ENCODE measurements around the gene PJVK. TPM values are rescaled to one million over a fixed set of nuclear protein-coding genes. Genes with fewer than 3 reads are reported as not detected.

The PJVK gene
- 1.1 to 1.6 TPM (median 1.4 TPM) in 5 replicates for total RNA-seq (2022; extraction: Qiagen RNA extraction)

GRCh38 chr2:178450774-178451525, at the start of gene PJVK, which contains the start of gene PRKRA:
TSS of gene PJVK (plus strand) at chr2:178451378. CDS start at chr2:178453410, 2,032 bp downstream.
TSS of gene PRKRA (minus strand) at chr2:178451175. CDS start at chr2:178451030, 145 bp downstream.

GRCh38 chr2:178478439-178479274, 27.5 kb downstream of the PJVK start, which contains the start of gene FKBP7:
TSS of gene FKBP7 (minus strand) at chr2:178478600. CDS start at chr2:178478499, 101 bp downstream.

GRCh38 chr2:178480227-178481181, 29.3 kb downstream of the PJVK start, which contains the start of gene PLEKHA3:
TSS of gene PLEKHA3 (plus strand) at chr2:178480457. CDS start at chr2:178480870, 413 bp downstream.

Other genes starting within 250 kb of the PJVK start
- gene PRKRA, start 203 bp upstream of the PJVK start, total RNA-seq (2022; extraction: Qiagen RNA extraction), result 27.0 to 31.4 TPM (median 27.5 TPM) in 5 replicates
- 7.3 to 12.1 TPM (median 10.2 TPM) in 5 replicates for gene FKBP7, start 27.2 kb downstream of the PJVK start, total RNA-seq (2022; extraction: Qiagen RNA extraction)
- 10.1 to 17.1 TPM (median 15.1 TPM) in 5 replicates for gene PLEKHA3, start 29.1 kb downstream of the PJVK start, total RNA-seq (2022; extraction: Qiagen RNA extraction)